GM19463 (cell line): ENCODE data around the gene ERBIN.
"Not testable (repeated sequence)": the region's sequence is repeated elsewhere in the genome, so short reads cannot be mapped to it uniquely, and the experiment has no call there.

ENCODE experiments used
- ATAC-seq: cut with Tn5 transposase; IDR thresholded peaks from one replicate; pipeline ENCODE4 v1.9.1; 2021; ENCODE audit warnings: mild to moderate bottlenecking, moderate library complexity; ENCODE audit not compliant: unreplicated experiment

ERBIN gene

GRCh38 chr5:65916636-65917035, 9.7 kb upstream of the ERBIN start:
- no peak for ATAC-seq

DNA sequence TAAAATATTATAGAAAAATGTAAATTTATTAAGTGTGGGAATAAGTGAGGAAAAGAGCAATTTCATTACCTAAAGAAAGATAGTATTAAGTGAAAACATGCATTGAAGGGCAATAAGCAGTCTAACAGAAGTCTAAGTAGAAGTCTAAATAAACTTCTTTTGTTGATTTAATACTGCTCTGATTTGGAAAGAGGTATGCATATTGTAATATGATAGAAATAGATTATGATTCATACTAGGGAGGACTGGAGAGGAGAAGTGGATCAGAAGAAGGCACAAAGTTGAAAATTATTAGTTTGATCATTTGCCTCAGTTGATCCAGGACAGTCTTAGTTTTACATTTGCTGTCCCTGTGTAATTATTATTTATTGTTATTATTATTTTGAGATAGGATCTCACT, 6.6 kb upstream of the ERBIN start:
- ATAC-seq = no peak

- no peak for ATAC-seq
Observed at GRCh38 chr5:65923339-65923738, 3.0 kb upstream of the ERBIN start.

DNA sequence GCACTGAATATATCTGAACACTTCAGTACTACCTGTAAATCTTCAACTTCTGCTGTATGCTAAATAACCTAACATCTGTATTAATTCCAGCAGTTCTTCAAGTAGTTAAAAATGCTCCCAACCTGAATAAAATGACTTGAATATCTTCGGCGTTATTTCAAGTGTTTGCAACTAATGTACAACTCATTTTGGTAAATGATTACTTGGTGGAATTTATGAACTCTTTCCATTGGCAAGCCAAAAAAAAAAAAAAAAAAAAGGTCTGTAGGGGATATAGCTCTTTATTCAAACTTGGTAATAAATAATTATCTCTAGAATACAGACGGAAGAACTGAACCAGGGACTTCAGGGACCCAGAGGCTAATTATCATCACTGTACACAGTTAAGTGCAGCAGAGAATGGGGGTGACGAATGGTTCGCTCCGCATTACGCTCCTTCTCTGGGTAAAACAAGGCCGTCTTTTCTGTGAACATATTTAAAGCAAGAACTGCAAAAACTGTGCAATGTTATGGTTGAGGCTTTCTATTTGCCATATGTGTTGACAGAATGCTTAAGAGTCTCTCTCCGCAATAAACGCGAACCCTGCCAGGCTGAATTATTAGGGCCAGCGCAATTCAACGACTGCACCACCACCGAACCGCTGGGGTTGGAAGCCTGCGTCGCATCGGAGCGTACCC, 1.9 kb upstream of the ERBIN start:
- no peak for ATAC-seq

- ATAC-seq = peak; percentile 53
Observed at GRCh38 chr5:65925044-65925600, 1.3 kb upstream of the ERBIN start.

DNA sequence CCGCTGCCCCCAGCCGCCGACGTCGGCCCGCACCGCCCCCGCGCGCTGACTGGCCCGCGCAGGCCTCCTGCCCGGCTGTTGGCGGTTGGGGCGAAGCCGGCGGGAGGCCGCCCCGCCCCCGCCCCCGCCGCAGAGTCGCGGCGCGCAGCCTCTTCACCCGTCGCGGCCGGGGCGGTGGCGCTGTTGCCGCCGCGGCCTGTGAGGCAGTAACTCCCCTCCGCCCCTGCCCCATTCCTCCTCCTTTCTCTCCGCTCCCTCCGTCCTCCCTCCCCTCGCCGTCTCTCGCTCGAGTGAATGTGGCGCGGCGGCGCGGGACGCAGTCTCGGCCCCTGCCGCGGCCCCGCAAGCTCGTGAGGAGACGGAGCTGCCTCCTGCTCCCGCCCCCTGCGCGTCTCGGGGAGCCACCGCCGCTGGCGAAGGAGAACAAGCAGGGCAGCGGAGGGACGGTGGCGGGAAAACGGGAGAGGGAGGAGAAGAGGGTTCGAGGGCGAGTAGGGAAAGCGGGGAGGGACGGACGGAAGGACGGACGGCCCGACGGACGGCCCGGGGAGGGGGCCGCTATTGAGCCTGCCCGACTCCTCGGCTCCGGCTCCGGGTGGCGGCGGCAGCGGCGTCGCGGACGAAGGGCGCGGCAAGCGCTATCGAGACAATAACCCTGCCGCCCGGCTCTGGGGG, 637 bp upstream of the ERBIN start:
- peak; percentile 64 for ATAC-seq

DNA sequence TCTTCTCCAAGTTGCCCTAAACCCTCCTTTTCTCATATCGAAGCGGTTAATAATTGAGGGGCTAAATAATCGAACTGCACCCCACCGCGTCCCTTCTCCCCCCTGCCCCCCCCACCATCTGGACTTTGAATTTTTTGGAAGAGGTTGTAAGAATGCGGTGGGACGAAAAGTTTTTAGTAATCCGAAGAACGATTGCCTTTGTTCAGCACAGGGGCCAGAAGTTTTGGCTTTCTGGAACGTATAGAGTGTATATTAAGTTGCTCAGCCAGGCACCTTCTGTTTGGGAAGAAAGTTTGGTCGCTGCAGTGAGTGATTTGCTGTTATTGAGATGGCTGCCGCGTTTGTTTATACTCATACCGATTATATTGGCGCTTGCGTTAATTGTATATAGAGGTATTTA, 518 bp downstream of the ERBIN start:
- ATAC-seq = no peak

DNA sequence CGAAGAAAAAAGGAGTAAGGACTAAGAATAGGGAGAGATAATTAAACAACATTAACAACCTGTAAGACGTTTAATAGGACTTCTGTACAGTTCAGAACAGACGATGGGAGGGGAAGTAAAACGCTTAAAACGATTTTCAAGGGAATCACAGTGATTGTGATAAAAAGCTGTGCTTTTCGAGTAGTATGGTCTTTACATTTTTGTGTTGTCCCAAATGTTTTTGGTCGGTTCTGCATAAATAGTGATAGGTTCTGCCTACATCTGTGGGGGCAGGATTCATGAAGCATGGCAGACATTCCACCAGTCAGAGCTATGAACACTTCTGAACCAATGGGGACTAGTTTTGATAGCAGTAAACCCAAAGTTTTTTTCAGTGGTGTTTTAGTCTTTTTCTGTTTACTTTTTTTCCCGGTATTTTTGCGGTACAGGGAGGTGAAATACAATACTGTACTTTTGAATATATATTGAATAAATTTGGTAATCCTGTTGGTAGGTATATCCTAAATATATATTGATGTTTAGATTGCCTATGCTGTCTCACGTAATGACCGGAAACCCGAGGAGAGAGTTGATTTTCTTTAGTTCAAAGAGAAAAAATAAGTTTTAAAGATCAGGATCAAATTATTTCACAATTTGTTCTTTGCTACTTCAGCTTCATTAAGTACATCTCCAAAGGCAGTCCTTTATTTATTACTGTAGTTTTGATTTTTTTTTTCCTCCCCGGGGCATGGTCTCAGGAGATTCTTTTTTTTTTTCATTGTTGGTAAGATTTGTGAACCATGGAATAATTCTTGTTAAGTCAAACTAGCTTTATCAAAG, 1.3 kb downstream of the ERBIN start:
- no peak for ATAC-seq

GRCh38 chr5:65928322-65928752, 2.0 kb downstream of the ERBIN start:
- ATAC-seq = no peak

- no peak for ATAC-seq
Observed at GRCh38 chr5:65928860-65929259, 2.5 kb downstream of the ERBIN start.

GRCh38 chr5:65932676-65933075, 6.3 kb downstream of the ERBIN start:
- ATAC-seq = no peak

DNA sequence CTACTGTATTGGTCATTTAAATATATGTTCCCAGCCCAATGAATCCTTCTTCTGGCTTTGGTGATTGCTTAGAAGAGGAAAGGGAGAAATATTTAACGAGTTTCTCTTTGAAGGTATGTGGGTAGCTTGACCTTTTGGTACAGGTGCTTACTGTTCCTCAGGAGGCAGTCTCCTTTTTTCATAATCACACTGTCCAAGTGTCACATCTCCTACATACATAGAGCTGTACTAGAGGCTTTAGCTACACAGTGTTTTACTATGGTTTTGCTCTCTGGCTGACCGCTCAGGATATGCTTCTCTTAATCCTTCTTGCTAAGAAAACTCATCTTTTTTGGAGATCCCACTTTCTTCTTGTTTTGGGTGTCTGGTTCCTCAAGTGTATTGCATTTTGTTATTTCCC, 6.9 kb downstream of the ERBIN start:
- no peak for ATAC-seq

- ATAC-seq = peak; percentile 93
Observed at GRCh38 chr5:65938256-65938655, 11.9 kb downstream of the ERBIN start.

GRCh38 chr5:65943771-65944170, 17.4 kb downstream of the ERBIN start:
- no peak for ATAC-seq

DNA sequence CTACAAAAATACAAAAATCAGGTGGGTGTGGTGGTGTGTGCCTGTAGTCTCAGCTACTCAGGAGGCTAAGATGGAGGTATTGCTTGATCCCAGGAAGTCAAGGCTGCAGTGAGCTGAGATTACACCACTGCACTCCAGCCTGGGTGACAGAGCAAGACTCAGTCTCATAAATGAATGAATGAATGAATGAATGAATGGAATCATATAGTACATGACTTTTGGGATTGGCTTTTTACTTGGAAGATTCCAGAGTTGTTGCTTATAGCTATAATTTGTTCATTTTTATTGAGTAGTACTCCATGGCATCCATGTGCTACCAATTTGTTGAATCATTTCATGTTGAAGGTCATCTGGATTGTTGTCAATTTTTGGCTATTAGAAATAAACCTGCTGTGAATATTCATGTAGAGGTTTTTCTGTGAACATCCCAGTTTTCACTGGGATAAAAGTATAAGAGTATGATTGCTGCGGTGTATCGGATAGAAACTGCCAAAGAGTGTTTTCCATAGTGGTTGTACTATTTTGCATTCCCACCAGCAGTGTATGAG, 19.9 kb downstream of the ERBIN start:
- no peak for ATAC-seq

GRCh38 chr5:65948115-65948747, 21.9 kb downstream of the ERBIN start:
- ATAC-seq = no peak

DNA sequence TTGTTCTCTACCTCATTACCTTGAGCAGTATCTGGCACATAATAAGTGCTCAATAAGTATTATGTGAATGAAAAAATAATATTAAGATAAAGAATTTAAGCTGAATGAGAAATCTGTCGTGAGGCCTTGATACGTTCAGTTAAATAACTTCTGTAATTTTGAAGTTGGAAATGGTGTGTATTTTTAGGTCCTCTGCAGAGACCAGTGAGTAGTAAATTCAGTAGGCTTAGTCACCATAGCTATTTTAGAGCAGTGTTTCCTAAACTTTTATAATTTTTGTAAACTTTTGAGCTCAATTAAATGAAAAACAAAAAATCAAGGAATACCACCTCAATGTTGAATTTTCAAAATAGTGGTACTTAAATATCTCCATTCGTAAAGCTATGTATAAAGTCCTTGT, 25.0 kb downstream of the ERBIN start:
- no peak for ATAC-seq

DNA sequence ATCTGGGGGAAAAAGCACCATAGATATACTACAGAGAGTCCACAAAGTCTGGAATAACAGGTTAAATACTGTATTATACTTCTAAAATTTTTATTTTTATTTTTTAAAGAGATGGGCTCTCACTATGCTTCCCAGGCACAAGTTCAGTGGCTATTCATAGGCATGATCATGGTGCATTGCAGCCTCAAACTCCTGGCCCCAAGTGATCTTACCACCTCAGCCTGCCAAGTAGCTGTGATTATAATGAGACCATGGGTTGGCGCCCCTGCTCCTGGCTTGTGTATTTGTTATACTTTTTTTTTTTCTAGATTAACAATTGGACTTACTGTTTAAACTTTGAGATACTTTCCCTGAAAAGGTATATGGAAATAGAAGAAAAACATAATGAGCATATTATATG, 25.9 kb downstream of the ERBIN start:
- ATAC-seq = no peak

- ATAC-seq = no peak
Observed at GRCh38 chr5:65954200-65954599, 27.8 kb downstream of the ERBIN start.

- ATAC-seq = no peak
Observed at GRCh38 chr5:65955746-65956145, 29.4 kb downstream of the ERBIN start.

DNA sequence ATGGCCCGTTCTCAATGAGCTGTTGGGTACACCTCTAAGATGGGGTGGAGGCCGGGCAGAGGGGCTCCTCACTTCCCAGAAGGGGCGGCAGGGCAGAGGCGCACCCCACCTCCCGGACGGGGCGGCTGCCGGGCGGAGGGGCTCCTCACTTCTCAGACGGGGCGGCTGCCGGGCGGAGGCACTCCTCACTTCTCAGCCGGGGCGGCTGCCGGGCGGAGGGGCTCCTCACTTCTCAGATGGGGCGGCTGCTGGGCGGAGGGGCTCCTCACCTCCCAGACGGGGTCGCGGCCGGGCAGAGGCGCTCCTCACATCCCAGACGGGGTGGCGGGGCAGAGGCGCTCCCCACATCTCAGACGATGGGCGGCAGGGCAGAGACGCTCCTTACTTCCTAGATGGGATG, 31.3 kb downstream of the ERBIN start:
- ATAC-seq = not testable (repeated sequence)
